ENCODE measurements around the gene PPP4C. TPM values are rescaled to one million over a fixed set of nuclear protein-coding genes. Genes with fewer than 3 reads are reported as not detected.

The PPP4C gene
- polyA plus RNA-seq, 1 donor from 2014 or later = 173 TPM

- H3K4me2 ChIP-seq (ENCODE audit: low read length) = no peak overlapping the region
- no peak overlapping the region for H3K9ac ChIP-seq (ENCODE audit: low read length)
- H3F3A ChIP-seq (ENCODE audit: insufficient read depth, low read length, poor library complexity, severe bottlenecking) = no peaks in the 10 kb centered on the region
- H3K9me2 ChIP-seq (ENCODE audit: insufficient read depth, low read length) = no peaks in the 10 kb centered on the region
- H3K79me2 ChIP-seq (replicated peaks; ENCODE audit: insufficient read depth, low read length) = peaks cover 10% of the 10 kb centered on the region
- H3K27me3 ChIP-seq (ENCODE audit: insufficient read depth, low read depth, low read length) = no peaks in the 10 kb centered on the region
- no peak overlapping the region for H2AFZ ChIP-seq (ENCODE audit: low read depth, low read length)
- no peak overlapping the region for H3K27ac ChIP-seq (ENCODE audit: low read length)
- no peaks in the 10 kb centered on the region for H4K20me1 ChIP-seq (ENCODE audit: insufficient read depth)
- H3K4me3 ChIP-seq (ENCODE audit: low read length) = no peak overlapping the region
- no peaks in the 10 kb centered on the region for H3K36me3 ChIP-seq (ENCODE audit: insufficient read depth, low read length)
- H3K9me3 ChIP-seq (ENCODE audit: low read length) = no peaks in the 10 kb centered on the region
- TF ChIP-seq EZH2 (IDR thresholded peaks at IDR 0.05; ENCODE audit: borderline replicate concordance, insufficient read depth, low read length, poor library complexity, severe bottlenecking) (no peak), SMC3 (conservative IDR thresholded peaks at IDR 0.05; ENCODE audit: poor library complexity) (no peak), RAD21 (conservative IDR thresholded peaks at IDR 0.05) (no peak), REST (IDR thresholded peaks at IDR 0.05; ENCODE audit: borderline replicate concordance) (no peak), POLR2AphosphoS5 (IDR thresholded peaks at IDR 0.05) (no peak), EP300 (conservative IDR thresholded peaks at IDR 0.05; ENCODE audit: poor library complexity, severe bottlenecking) (no peak), MXI1 (conservative IDR thresholded peaks at IDR 0.05; ENCODE audit: poor library complexity, severe bottlenecking) (no peak), TAF1 (IDR thresholded peaks at IDR 0.05; ENCODE audit: low read depth) (no peak)
- TF ChIP-seq, protein P1, sequence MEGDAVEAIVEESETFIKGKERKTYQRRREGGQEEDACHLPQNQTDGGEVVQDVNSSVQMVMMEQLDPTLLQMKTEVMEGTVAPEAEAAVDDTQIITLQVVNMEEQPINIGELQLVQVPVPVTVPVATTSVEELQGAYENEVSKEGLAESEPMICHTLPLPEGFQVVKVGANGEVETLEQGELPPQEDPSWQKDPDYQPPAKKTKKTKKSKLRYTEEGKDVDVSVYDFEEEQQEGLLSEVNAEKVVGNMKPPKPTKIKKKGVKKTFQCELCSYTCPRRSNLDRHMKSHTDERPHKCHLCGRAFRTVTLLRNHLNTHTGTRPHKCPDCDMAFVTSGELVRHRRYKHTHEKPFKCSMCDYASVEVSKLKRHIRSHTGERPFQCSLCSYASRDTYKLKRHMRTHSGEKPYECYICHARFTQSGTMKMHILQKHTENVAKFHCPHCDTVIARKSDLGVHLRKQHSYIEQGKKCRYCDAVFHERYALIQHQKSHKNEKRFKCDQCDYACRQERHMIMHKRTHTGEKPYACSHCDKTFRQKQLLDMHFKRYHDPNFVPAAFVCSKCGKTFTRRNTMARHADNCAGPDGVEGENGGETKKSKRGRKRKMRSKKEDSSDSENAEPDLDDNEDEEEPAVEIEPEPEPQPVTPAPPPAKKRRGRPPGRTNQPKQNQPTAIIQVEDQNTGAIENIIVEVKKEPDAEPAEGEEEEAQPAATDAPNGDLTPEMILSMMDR (IDR thresholded peaks at IDR 0.05; ENCODE audit: poor library complexity, severe bottlenecking) = no peak
These were observed 24.3 kb upstream of the PPP4C start for GRCh38 chr16:30051518-30051917.

DNA sequence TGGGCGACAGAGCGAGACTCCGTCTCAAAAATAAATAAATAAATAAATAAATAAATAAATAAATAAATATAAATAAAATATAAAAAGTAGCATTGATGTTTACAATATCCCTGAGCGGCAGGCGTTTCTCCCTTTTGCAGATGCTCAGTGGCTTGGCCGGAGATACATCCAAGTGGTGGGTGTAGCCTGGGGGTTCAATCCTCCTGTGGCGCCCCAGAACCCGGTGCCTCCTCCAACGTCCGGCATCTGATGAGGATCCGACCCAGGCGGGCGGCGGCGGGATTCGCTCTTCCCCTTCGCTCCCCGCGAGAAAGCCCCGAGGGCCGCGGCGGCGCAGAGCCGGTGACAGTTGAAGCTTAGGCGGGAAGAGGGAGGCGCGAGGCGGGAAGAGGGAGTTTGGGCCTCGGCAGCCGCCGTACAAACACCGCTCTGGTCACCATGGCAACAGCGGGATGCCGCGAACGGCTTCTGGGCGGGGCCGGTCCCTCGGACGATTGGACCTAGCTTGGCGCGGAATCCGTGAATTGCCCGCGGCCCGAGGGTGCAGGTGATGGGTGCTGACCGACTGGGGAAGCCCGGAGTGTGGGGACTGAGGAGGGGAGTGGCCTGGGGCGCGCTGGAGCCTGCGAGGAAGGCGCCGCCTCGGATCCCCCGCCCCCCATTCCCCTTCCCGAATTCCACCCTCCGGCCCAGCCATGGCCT is 23.0 kb upstream of the PPP4C start:
- H3K9ac ChIP-seq (ENCODE audit: low read length) = peak overlapping the region; percentile 79
- H3K79me2 ChIP-seq (replicated peaks; ENCODE audit: insufficient read depth, low read length) = peaks cover 10% of the 10 kb centered on the region
- peak overlapping the region; percentile 24 for H3K27ac ChIP-seq (ENCODE audit: low read length)

More for the DNA sequence above, 23.0 kb upstream of the PPP4C start:
- Histone ChIP-seq H3K9me3 (ENCODE audit: low read length) (no peaks in the 10 kb centered on the region), H3K4me3 (ENCODE audit: low read length) (peak overlapping the region; percentile 95), H3K27me3 (ENCODE audit: insufficient read depth, low read depth, low read length) (no peaks in the 10 kb centered on the region), H3F3A (ENCODE audit: insufficient read depth, low read length, poor library complexity, severe bottlenecking) (no peaks in the 10 kb centered on the region), H4K20me1 (ENCODE audit: insufficient read depth) (no peaks in the 10 kb centered on the region), H2AFZ (ENCODE audit: low read depth, low read length) (peak overlapping the region; percentile 56), H3K9me2 (ENCODE audit: insufficient read depth, low read length) (no peaks in the 10 kb centered on the region), H3K4me2 (ENCODE audit: low read length) (peak overlapping the region; percentile 100), H3K36me3 (ENCODE audit: insufficient read depth, low read length) (no peaks in the 10 kb centered on the region)
- TF ChIP-seq SMC3 (conservative IDR thresholded peaks at IDR 0.05; ENCODE audit: poor library complexity) (peak; percentile 18), POLR2AphosphoS5 (IDR thresholded peaks at IDR 0.05) (peak; percentile 53), EZH2 (IDR thresholded peaks at IDR 0.05; ENCODE audit: borderline replicate concordance, insufficient read depth, low read length, poor library complexity, severe bottlenecking) (no peak), TAF1 (IDR thresholded peaks at IDR 0.05; ENCODE audit: low read depth) (no peak), EP300 (conservative IDR thresholded peaks at IDR 0.05; ENCODE audit: poor library complexity, severe bottlenecking) (peak; percentile 64), MXI1 (conservative IDR thresholded peaks at IDR 0.05; ENCODE audit: poor library complexity, severe bottlenecking) (peak; percentile 76), REST (IDR thresholded peaks at IDR 0.05; ENCODE audit: borderline replicate concordance) (peak; percentile 53), RAD21 (conservative IDR thresholded peaks at IDR 0.05) (no peak)
- TF ChIP-seq, protein P1 (IDR thresholded peaks at IDR 0.05; ENCODE audit: poor library complexity, severe bottlenecking) = no peak

Data from neural cell (in vitro differentiated cells).